Stimulated activated CD8-positive, alpha-beta memory T cell treated with anti-CD3 and anti-CD28 coated beads, Interleukin-4, amount 100 ng/mL, for 4 hours (primary cell): Measurements from ENCODE around the gene RIMBP2.

Experiments used
- DNase-seq, 2 donors: peaks; one replicate each; pipeline ENCODE4 v3.0.0-alpha.2; 2020; ENCODE audit warnings: low read depth in 2 of 2, low spot score in 1 of 2

The RIMBP2 gene

GRCh38 chr12:130398100-130398848, 317.8 kb downstream of the RIMBP2 start:
- no peak for DNase-seq

- DNase-seq, result no peak
These were observed 319.4 kb downstream of the RIMBP2 start for GRCh38 chr12:130396667-130397066.

- no peak for DNase-seq
These were observed 321.2 kb downstream of the RIMBP2 start for GRCh38 chr12:130394906-130395305.

GRCh38 chr12:130391186-130391585, 324.9 kb downstream of the RIMBP2 start:
- no peak for DNase-seq

- no peak for DNase-seq
These were observed 330.9 kb downstream of the RIMBP2 start for GRCh38 chr12:130385193-130385592.

- DNase-seq, result no peak
These were observed 331.9 kb downstream of the RIMBP2 start for GRCh38 chr12:130384234-130384633.

GRCh38 chr12:130382818-130383217, 333.3 kb downstream of the RIMBP2 start:
- DNase-seq, result no peak

GRCh38 chr12:130375296-130376287, 340.5 kb downstream of the RIMBP2 start:
- DNase-seq, result no peak

- no peak for DNase-seq
These were observed 342.0 kb downstream of the RIMBP2 start for GRCh38 chr12:130374083-130374482.

GRCh38 chr12:130372936-130373335, 343.2 kb downstream of the RIMBP2 start:
- DNase-seq, result no peak

- DNase-seq, result no peak
These were observed 344.8 kb downstream of the RIMBP2 start for GRCh38 chr12:130371296-130371695.

GRCh38 chr12:130369816-130370215, 346.3 kb downstream of the RIMBP2 start:
- DNase-seq, result no peak

GRCh38 chr12:130367523-130367922, 348.6 kb downstream of the RIMBP2 start:
- no peak for DNase-seq

- no peak for DNase-seq
These were observed 349.1 kb downstream of the RIMBP2 start for GRCh38 chr12:130367003-130367402.

GRCh38 chr12:130366159-130366558, 349.9 kb downstream of the RIMBP2 start:
- DNase-seq, result no peak

- no peak for DNase-seq
These were observed 351.5 kb downstream of the RIMBP2 start for GRCh38 chr12:130364578-130364977.

- no peak for DNase-seq
These were observed 354.0 kb downstream of the RIMBP2 start for GRCh38 chr12:130362060-130362459.

GRCh38 chr12:130357729-130358330, 358.3 kb downstream of the RIMBP2 start:
- no peak for DNase-seq

GRCh38 chr12:130357241-130357640, 358.9 kb downstream of the RIMBP2 start:
- no peak for DNase-seq

GRCh38 chr12:130356222-130356621, 359.9 kb downstream of the RIMBP2 start:
- DNase-seq, result no peak

GRCh38 chr12:130354407-130354806, 361.7 kb downstream of the RIMBP2 start:
- DNase-seq, result no peak

- DNase-seq, result no peak
These were observed 363.0 kb downstream of the RIMBP2 start for GRCh38 chr12:130353081-130353480.
